HG03575 (cell line): ENCODE data around the gene SLC25A26.
A peak's percentile ranks its signal among the peaks of the same experiment; 100 is the strongest.

Source experiments
- ATAC-seq: cut with Tn5 transposase; IDR thresholded peaks from one replicate; pipeline ENCODE4 v1.9.1; 2021; ENCODE audit not compliant: unreplicated experiment, insufficient number of reproducible peaks, low FRiP score; ENCODE audit errors: extremely low read depth

The SLC25A26 gene

GRCh38 chr3:66220602-66221377, at the start of gene SLC25A26:
Gene SLC25A26 (plus strand): TSS chr3:66221001. CDS start chr3:66221095, 94 bp downstream.
- peak; percentile 96 for ATAC-seq

DNA sequence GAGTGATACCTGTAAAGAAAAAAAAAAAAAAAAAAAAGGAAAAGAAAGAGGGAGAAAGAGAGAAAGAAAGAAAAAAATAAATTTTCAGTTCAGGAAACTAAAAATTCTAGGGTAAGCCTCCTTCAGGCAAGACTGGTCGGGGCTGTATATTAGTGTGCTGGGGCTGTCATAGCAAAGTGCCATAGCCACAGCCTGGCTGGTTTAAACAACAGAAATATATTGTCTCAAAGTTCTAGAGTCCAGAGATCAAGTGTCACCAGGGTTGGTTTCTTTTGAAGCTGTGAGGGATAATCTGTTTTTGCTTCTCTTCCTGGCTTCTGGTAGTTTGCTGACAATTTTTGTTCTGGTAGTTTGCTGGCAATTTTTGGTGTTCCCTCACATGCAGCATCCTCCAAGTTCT, 48.4 kb upstream of the SLC25A26 start:
- ATAC-seq = no peak

DNA sequence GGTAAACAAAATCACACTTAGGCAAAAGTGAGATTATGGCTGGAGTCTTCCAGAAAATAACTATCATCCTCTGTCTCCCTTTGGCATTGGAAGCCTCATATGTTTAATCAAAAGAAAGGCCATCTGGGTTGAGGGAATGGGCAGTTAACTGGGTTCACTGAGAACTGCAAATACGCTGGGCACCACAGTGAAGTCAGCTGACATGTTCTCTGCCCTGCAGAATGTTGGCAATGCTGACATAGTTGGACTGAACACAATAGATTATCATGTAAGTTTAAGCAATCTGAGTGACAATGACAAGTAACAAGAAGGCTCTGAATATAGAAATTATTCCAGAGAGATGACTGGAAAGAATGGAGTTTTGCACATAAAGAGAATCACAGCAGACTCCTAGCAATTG, 43.8 kb upstream of the SLC25A26 start:
- ATAC-seq = no peak

DNA sequence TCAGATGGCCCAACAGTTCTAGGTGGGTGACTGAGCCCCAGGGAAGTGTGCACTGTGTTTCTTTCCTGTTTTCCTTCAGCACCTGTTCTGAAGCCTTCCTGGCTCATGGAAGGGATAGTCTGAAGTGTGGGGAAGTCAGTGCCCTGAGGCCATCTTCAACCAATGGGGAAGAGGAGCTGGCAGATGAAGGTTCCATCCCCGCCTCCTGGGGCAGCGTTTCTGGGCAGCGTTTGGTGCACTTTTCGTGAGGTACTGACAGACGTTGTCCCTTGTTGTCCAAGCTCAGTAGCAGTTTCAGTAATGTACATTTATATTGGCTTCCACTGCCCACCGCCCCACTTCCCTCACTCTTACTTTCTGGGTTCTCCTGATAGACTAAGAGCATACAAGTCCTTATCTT, 42.6 kb upstream of the SLC25A26 start:
- ATAC-seq = no peak

DNA sequence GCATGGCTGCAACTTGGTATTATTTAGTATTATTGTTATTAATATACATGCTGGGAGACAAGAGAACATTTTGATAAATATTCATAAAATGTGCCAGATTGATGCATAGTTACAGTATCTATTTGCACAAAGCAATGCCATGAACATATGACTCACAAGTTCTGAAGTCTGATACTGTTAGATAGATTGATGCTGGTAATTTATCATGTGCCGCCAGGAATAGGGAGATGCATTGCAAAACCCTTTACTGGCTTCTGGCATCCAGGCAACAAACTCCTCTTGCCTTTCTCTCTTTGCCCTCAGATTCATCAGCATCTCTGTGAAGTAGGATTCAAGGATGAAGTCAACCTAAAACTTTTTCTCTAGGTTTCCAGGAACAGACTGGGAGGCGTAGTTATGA, 41.0 kb upstream of the SLC25A26 start:
- ATAC-seq = no peak

- ATAC-seq = no peak
Measured at GRCh38 chr3:66181764-66182163, 39.0 kb upstream of the SLC25A26 start.

- ATAC-seq = no peak
Measured at GRCh38 chr3:66182246-66182645, 38.6 kb upstream of the SLC25A26 start.

DNA sequence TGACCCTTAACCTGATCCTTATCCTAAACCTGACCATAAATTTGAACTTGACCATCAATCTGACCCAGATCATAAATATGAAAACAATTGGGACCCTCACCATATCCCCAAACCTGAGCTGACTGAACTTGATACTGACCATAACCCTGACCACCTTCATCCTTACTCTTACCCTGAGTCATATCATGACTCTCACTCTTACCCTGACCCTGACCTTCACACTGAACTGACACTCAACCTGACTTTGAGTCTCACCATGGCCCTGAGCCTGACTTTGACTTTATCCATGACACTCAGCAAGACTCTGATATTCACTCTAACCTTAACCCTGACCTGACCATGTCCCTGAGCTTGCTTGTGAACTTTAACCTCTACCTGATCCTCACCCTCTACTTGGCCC, 34.3 kb upstream of the SLC25A26 start:
- ATAC-seq = no peak

DNA sequence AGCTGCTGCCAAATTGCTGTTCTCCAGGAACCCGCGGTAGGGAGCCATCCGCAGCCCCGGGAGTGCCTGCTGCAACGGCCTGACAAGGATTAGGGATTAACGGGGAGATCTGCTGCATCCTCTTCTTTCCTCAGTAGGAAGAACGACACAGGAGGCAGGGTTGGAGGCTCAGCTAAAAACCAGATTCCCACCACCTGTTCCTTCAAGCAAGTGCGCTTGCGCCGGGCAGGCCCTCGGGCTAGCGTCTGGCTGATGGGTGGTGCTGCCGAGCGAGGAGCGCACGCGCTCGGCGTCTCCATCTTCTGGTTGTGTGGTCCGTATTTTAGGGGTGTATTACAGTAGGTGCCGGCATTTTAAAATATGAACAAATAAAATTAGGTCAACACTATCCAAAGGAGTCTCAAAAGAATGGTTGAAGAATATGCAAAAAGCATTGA, 25.4 kb upstream of the SLC25A26 start:
- no peak for ATAC-seq

GRCh38 chr3:66196633-66197032, 24.2 kb upstream of the SLC25A26 start:
- no peak for ATAC-seq

GRCh38 chr3:66198437-66199088, 22.2 kb upstream of the SLC25A26 start:
- no peak for ATAC-seq

DNA sequence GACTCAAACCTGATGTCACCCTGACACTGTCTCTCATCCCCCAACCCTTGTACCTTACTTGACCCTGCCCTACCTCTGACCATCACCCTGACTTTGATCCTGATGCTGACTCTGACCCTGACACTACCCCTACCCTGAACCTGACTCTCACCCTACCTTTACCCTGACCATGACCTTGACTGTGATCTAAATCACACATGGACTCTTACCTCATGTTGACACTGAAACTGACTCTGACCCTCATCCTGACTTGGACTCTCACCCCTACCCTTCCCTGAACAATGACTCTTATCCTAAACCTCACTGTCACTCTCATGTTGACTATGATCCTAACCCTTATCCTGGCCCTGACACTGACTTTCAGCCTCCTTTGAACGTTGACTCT, 21.7 kb upstream of the SLC25A26 start:
- no peak for ATAC-seq

DNA sequence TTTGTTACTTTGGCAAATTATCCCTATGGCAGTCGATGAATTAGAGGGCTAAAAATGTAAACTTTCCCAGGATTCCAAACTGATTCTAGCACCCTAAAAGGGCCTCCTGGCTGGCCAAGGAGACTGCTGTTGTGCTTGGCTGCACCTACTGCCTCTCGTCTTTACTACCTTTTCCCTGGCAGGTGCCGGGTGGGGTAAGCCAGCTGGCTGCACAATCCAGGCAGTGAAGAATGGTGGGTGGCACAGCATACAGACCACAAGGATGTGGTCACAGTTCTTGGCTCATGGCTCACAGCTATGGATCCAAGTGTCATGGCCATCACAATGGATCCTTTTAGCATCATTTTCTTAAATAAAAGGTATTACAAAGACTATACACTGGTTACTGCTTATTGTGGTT, 20.7 kb upstream of the SLC25A26 start:
- no peak for ATAC-seq

DNA sequence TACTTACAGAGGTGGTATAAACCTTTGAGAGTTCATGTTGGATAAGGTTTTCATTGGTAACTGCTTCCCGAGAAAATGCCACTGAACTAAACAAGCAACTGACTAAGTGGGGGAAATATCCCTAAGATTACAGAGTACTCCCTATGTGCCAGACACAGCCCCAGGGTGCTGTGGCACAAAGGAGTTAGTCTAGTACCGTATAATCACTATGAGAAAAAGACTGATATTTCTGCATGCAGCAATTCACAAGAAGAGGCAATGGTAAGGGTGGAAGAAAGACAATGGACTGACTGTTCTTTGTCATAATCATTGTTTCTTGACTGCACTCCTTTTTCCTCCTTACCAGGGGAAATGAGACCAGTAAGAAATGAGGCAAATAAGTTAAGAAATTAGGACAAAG, 20.0 kb upstream of the SLC25A26 start:
- ATAC-seq = no peak

DNA sequence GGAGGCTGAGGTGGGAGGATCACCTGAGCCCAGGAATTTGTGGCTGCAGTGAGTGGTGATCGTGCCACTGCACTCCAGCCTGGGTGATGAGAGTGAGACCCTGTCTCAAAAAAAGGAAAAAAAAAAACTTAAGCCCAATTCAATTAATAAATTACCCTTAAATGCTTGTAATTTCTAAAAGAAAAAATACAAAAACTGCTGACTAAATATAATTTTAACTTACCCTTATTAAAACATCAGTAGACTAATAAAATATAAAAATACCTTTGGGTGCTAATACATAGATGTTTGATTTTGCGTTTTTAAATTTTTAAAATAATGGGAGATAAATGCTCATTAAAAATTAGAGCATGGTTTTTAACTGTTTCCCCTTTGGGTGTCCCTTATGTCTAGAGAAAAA, 17.5 kb upstream of the SLC25A26 start:
- ATAC-seq = no peak

GRCh38 chr3:66206806-66207205, 14.0 kb upstream of the SLC25A26 start:
- no peak for ATAC-seq

DNA sequence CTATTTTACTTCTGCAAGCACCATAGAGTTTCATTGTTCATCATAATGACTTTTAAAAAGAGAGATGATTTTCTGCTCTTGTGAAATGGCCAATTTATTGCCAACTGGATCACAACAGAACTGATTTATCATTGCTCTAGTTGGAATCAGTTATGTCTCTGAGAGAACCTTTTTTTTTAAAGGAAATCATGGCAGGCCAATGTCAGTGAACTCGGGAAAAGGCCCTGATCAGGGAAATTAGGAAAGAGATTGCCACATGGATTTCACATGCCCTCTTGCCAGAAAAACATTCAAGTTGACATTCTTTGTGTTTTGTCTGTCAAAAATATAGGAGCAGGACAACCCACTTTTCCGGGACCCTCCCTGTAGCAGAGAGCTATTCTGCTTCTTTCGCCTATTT, 12.6 kb upstream of the SLC25A26 start:
- ATAC-seq = no peak

GRCh38 chr3:66210687-66211295, 10.0 kb upstream of the SLC25A26 start:
- ATAC-seq = no peak

- no peak for ATAC-seq
Measured at GRCh38 chr3:66211779-66212178, 9.0 kb upstream of the SLC25A26 start.

GRCh38 chr3:66215106-66215505, 5.7 kb upstream of the SLC25A26 start:
- ATAC-seq = no peak
